Body of pancreas (tissue), 4 donors: Measurements from ENCODE around the gene PRDM16. TPM values are rescaled to one million over a fixed set of nuclear protein-coding genes. Genes with fewer than 3 reads are reported as not detected.

Source experiments
- ATAC-seq: fragments of 150-250 bp; one replicate; pipeline ENCODE4 v1.9.1; 2016
- DNase-seq, 4 donors: peaks; one replicate each; pipeline ENCODE4 v3.0.0-alpha.2; 2019
- H3K27ac ChIP-seq, 4 donors: fragments of 200-600 bp; sonication (generic); 1 replicate in 3 of 4; 2 replicates in 1 of 4; pipeline versions ENCODE4 v1.5.1 to v1.6.1; 2016 to 2019; ENCODE audit warnings: mild to moderate bottlenecking in 1 of 4, mixed read lengths in 1 of 4, moderate library complexity in 1 of 4
- H3K27me3 ChIP-seq, 2 donors: fragments of 200-600 bp; sonication (generic); one replicate each; pipeline ENCODE4 v1.6.0; 2016; ENCODE audit warnings: mild to moderate bottlenecking in 1 of 2
- H3K36me3 ChIP-seq, 2 donors: fragments of 200-600 bp; sonication (generic); replicated peaks in 1 of 2; 2 replicates each; pipeline ENCODE4 v1.5.1; 2016; ENCODE audit warnings: low read depth in 2 of 2; ENCODE audit not compliant: insufficient read depth in 1 of 2
- H3K4me1 ChIP-seq: fragments of 200-600 bp; sonication (generic); one replicate; pipeline ENCODE4 v1.6.0; 2016
- H3K4me3 ChIP-seq, 2 donors: fragments of 200-600 bp; sonication (generic); 1 replicate in 1 of 2; 2 replicates in 1 of 2; pipeline ENCODE4 v1.5.1; 2016 to 2019
- H3K9me3 ChIP-seq, 3 donors: fragments of 200-600 bp; sonication (generic); 1 replicate in 2 of 3; 2 replicates in 1 of 3; pipeline ENCODE4 v1.5.1; 2016
- POLR2A ChIP-seq, 3 donors: fragments of 450-650 bp; IDR thresholded peaks; one replicate each; pipeline ENCODE4 v1.6.1; 2016; ENCODE audit warnings: antibody characterized with exemption in 3 of 3, mild to moderate bottlenecking in 2 of 3
- WGBS, 2 donors: methylation state at CpG; one replicate each; pipeline ENCODE4 v1.1.5; 2017; 5-methylcytosine and 5-hydroxymethylcytosine counted together
- intact Hi-C: fragments of 100-400 bp; cut with DNase I; formaldehyde crosslinking; loops from one replicate; pipeline ENCODE4 v1.15.1; 2023
- total RNA-seq, 2 donors: library from RNA; depleted of rRNA; stranded (reverse); fragments of >200 nt; gene quantifications; one replicate each; pipeline ENCODE4 v1.1.0, GENCODE V29; 2016
- TF ChIP-seq, protein P1 (sequence below), 7 experiments: fragments of 450-650 bp in 4 of 7; fragments of 200-600 bp in 3 of 7; sonication (generic) in 3 of 7; IDR thresholded peaks; one replicate each; pipeline ENCODE4 v1.5.1; 2016 to 2019; ENCODE audit warnings: antibody characterized with exemption in 7 of 7

PRDM16 gene
- total RNA-seq, 2 donors from 2014 or later = 15.2 to 16.6 TPM

- H3K4me3 ChIP-seq = no peak overlapping the region
- intact Hi-C loops = loop anchor here (5.0 kb wide), 1 partner anchor 366 kb away; no protein-coding TSS in a partner anchor
- H3K4me1 ChIP-seq = peaks cover 15% of the 10 kb centered on the region
- no peak overlapping the region for H3K27ac ChIP-seq
- TF ChIP-seq, protein P1, sequence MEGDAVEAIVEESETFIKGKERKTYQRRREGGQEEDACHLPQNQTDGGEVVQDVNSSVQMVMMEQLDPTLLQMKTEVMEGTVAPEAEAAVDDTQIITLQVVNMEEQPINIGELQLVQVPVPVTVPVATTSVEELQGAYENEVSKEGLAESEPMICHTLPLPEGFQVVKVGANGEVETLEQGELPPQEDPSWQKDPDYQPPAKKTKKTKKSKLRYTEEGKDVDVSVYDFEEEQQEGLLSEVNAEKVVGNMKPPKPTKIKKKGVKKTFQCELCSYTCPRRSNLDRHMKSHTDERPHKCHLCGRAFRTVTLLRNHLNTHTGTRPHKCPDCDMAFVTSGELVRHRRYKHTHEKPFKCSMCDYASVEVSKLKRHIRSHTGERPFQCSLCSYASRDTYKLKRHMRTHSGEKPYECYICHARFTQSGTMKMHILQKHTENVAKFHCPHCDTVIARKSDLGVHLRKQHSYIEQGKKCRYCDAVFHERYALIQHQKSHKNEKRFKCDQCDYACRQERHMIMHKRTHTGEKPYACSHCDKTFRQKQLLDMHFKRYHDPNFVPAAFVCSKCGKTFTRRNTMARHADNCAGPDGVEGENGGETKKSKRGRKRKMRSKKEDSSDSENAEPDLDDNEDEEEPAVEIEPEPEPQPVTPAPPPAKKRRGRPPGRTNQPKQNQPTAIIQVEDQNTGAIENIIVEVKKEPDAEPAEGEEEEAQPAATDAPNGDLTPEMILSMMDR (IDR thresholded peaks at IDR 0.05) = no peak
- no peak for TF ChIP-seq POLR2A (IDR thresholded peaks at IDR 0.05)
- WGBS, 2 donors = 91 to 93% methylated on average over 12 to 41 of the region's 43 CpGs
- H3K36me3 ChIP-seq = peaks cover 0 to 2% of the 10 kb centered on the region in 2 donors
- ATAC-seq (no peak), DNase-seq (no peak)
- H3K9me3 ChIP-seq = no peaks in the 10 kb centered on the region
- H3K27me3 ChIP-seq = no peaks in the 10 kb centered on the region
Measured at GRCh38 chr1:3427711-3428704, 359.0 kb downstream of the PRDM16 start.

- H3K27me3 ChIP-seq = no peaks in the 10 kb centered on the region
- H3K4me3 ChIP-seq = no peak overlapping the region
- intact Hi-C loops = loop anchor here (5.0 kb wide), 1 partner anchor 367 kb away; no protein-coding TSS in a partner anchor
- peaks cover 0 to 2% of the 10 kb centered on the region in 2 donors for H3K36me3 ChIP-seq
- TF ChIP-seq POLR2A (IDR thresholded peaks at IDR 0.05) = no peak
- TF ChIP-seq, protein P1 (IDR thresholded peaks at IDR 0.05) = no peak
- H3K27ac ChIP-seq = no peak overlapping the region
- H3K9me3 ChIP-seq = no peaks in the 10 kb centered on the region
- DNase-seq (no peak), ATAC-seq (no peak)
- 83 to 90% methylated on average over 9 of the region's 9 CpGs for WGBS, 2 donors
- H3K4me1 ChIP-seq = peaks cover 8% of the 10 kb centered on the region
Measured at GRCh38 chr1:3428899-3429298, 359.9 kb downstream of the PRDM16 start.

DNA sequence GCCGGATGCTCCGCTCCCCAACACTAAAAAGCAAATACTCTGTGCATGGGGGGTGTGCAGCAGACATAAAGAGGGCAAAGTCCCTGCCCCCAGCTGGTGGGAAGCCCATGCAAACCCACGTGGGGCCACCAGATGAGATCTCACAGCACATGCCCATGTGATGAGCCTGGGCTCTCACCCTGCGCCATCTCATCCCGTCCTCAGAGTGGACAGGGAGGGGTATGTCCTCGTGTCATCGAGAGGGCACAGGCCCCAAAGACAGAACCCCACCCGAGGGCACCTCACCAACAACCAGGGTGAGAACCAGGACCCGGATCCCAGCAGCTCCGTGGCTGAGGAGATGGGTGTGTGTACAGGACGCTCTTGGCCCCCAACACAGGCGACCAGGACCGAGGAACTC lies 360.3 kb downstream of the PRDM16 start:
- ATAC-seq (no peak), DNase-seq (no peak)
- no peak overlapping the region for H3K4me3 ChIP-seq
- H3K27me3 ChIP-seq = no peaks in the 10 kb centered on the region
- 84 to 94% methylated on average over 7 to 13 of the region's 13 CpGs for WGBS, 2 donors
- H3K4me1 ChIP-seq = peaks cover 6% of the 10 kb centered on the region
- H3K9me3 ChIP-seq = no peaks in the 10 kb centered on the region
- H3K36me3 ChIP-seq = peaks cover 0 to 2% of the 10 kb centered on the region in 2 donors
- intact Hi-C loops = loop anchor here (5.0 kb wide), 1 partner anchor 367 kb away; no protein-coding TSS in a partner anchor
- TF ChIP-seq, protein P1 (IDR thresholded peaks at IDR 0.05) = no peak
- TF ChIP-seq POLR2A (IDR thresholded peaks at IDR 0.05) = no peak
- H3K27ac ChIP-seq = no peak overlapping the region

DNA sequence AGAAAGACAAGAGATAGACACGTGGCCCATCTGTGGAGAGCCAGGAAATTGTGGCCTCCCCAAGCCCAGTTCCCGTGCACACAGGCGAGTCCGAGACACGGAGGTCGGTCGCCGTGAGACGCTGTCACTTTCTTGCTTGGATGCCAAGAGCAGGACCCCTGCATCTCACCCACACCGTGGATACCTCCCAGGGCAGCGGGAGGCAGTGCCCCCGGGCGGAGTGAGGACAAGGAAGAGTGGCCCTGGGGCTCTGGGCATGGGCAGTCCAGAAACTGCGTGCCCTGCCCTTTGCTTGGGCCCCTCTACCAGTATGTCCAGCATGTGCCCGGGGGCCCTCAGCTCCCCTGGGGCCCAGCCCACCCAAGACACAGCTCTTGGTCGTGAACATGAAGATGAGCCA lies 360.8 kb downstream of the PRDM16 start:
- Histone ChIP-seq H3K27me3 (no peaks in the 10 kb centered on the region), H3K9me3 (no peaks in the 10 kb centered on the region), H3K4me3 (no peak overlapping the region), H3K4me1 (peaks cover 1% of the 10 kb centered on the region), H3K36me3 (peaks cover 0 to 2% of the 10 kb centered on the region in 2 donors), H3K27ac (no peak overlapping the region)
- WGBS, 2 donors = 87 to 90% methylated on average over 13 to 16 of the region's 16 CpGs
- intact Hi-C loops = loop anchor here (5.0 kb wide), 2 partner anchors 367 to 417 kb away; no protein-coding TSS in a partner anchor
- TF ChIP-seq, protein P1 (IDR thresholded peaks at IDR 0.05) = no peak
- no peak for TF ChIP-seq POLR2A (IDR thresholded peaks at IDR 0.05)
- no peak for DNase-seq
- no peak for ATAC-seq
